Colonic mucosa (tissue), 4 donors: ENCODE results near the gene POLQ. TPM values are rescaled to one million over a fixed set of nuclear protein-coding genes. Genes with fewer than 3 reads are reported as not detected.

Experiments
- DNase-seq: peaks from one replicate; pipeline ENCODE4 v3.0.0-alpha.2; 2020
- H3K27ac ChIP-seq: fragments of 200-600 bp; one replicate; pipeline ENCODE4 v1.8.0; 2021
- H3K27me3 ChIP-seq: fragments of 200-600 bp; one replicate; pipeline ENCODE4 v1.8.0; 2021
- H3K36me3 ChIP-seq: fragments of 200-600 bp; one replicate; pipeline ENCODE4 v1.8.0; 2021
- H3K4me1 ChIP-seq: fragments of 200-600 bp; one replicate; pipeline ENCODE4 v1.8.0; 2021; ENCODE audit warnings: mild to moderate bottlenecking
- H3K4me3 ChIP-seq: fragments of 200-600 bp; one replicate; pipeline ENCODE4 v1.8.0; 2021
- H3K9ac ChIP-seq, 2 donors: one replicate each; pipeline ENCODE4 v1.7.0; 2013; ENCODE audit warnings: control low read depth in 2 of 2, low read depth in 2 of 2, low read length in 2 of 2
- H3K9me3 ChIP-seq: fragments of 200-600 bp; one replicate; pipeline ENCODE4 v1.8.0; 2021
- intact Hi-C: fragments of 100-400 bp; cut with DNase I; formaldehyde crosslinking; loops from one replicate; pipeline ENCODE4 v1.14.1; 2022
- total RNA-seq, 2 donors: library from RNA; stranded (reverse); fragmentation: NEBNext Ultra II Directional in 1 of 2; extraction: Animal tissue kit (Norgen Biotek cat#: 25700) in 1 of 2; gene quantifications; one replicate each; pipeline ENCODE4 v1.2.1, GENCODE V29; 2021
- TF ChIP-seq, protein P1 (sequence below): fragments of 200-600 bp; IDR thresholded peaks from one replicate; pipeline ENCODE4 v1.8.0; 2022; ENCODE audit warnings: antibody characterized with exemption, mild to moderate bottlenecking
- donor health status: healthy.
- donor health status: DM: no; HTN: no; CAD: no.
- donor health status: DM: no; HTN: no; CAD: no.

The POLQ gene
- total RNA-seq, 2 donors from 2014 or later: 2.9 to 12.5 TPM

DNA sequence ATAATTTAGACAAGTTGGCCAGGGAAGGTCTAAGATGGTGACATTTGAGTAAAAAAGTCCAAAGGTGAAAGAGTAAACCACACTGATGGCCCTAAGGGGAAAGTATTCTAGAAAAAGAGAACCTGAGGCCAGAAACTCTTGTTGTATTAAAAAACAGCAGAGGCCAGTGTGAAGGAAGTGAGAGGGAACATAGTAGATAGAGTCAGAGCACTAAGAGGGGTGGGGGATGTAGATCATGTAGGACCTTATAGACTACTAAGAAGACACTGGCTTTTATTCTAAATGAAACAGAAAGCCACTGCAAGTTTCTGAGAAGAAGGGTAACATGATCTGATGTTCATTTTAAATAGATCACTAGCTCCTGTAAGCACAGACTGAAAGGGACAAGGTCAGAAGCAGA, 14.5 kb downstream of the POLQ start:
- Histone ChIP-seq H3K36me3 (no peaks in the 10 kb centered on the region), H3K27ac (no peak overlapping the region), H3K4me1 (no peaks in the 10 kb centered on the region), H3K9me3 (no peaks in the 10 kb centered on the region), H3K4me3 (no peak overlapping the region), H3K27me3 (no peaks in the 10 kb centered on the region), H3K9ac (no peak overlapping the region)
- intact Hi-C loops: no loop called here
- DNase-seq: no peak
- TF ChIP-seq, protein P1, sequence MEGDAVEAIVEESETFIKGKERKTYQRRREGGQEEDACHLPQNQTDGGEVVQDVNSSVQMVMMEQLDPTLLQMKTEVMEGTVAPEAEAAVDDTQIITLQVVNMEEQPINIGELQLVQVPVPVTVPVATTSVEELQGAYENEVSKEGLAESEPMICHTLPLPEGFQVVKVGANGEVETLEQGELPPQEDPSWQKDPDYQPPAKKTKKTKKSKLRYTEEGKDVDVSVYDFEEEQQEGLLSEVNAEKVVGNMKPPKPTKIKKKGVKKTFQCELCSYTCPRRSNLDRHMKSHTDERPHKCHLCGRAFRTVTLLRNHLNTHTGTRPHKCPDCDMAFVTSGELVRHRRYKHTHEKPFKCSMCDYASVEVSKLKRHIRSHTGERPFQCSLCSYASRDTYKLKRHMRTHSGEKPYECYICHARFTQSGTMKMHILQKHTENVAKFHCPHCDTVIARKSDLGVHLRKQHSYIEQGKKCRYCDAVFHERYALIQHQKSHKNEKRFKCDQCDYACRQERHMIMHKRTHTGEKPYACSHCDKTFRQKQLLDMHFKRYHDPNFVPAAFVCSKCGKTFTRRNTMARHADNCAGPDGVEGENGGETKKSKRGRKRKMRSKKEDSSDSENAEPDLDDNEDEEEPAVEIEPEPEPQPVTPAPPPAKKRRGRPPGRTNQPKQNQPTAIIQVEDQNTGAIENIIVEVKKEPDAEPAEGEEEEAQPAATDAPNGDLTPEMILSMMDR: no peak

DNA sequence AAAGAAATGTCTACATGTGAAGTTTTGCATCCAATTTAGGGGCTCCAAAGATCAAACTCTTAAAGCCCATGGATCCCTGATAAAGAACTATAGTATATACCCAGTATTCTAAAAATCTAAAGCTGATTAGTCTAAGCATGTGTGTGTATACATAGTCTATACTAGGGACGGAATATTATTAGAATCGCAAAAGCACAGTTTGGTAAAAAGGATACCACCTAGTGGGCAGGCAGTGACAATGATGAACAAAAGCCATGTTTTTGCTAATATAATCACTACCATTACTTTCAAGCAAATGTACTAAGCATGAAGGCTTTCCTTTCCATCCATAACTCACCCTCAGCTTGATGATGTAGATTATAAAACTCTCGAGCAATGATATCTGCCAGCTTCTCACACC, 16.5 kb downstream of the POLQ start:
- no peak overlapping the region for H3K27ac ChIP-seq
- no peaks in the 10 kb centered on the region for H3K9me3 ChIP-seq
- no peak overlapping the region for H3K4me3 ChIP-seq
- TF ChIP-seq, protein P1: no peak
- DNase-seq: no peak
- intact Hi-C loops: no loop called here
- H3K27me3 ChIP-seq: no peaks in the 10 kb centered on the region
- H3K4me1 ChIP-seq: no peaks in the 10 kb centered on the region
- no peaks in the 10 kb centered on the region for H3K36me3 ChIP-seq
- H3K9ac ChIP-seq: no peak overlapping the region

DNA sequence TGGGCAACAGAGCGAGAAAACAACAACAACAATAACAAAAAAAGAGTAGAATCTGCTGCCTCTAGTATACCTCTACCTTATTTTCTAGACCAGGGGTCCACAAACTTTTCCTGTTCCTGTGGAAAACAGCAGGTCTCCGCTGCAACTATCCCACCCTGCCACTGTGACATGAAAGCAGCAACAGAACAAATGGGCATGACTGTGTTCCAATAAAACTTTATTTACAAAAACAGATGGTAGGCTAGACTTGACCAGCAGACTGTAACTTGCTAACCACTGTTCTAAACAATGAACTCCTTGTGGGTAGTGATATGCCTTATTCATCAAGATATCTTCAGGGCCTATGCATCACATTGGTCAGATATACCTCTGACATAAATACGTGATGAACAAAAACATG, 25.3 kb downstream of the POLQ start:
- TF ChIP-seq, protein P1: no peak
- no peaks in the 10 kb centered on the region for H3K4me1 ChIP-seq
- no peak for DNase-seq
- intact Hi-C loops: no loop called here
- H3K9me3 ChIP-seq: no peaks in the 10 kb centered on the region
- H3K4me3 ChIP-seq: no peak overlapping the region
- H3K9ac ChIP-seq: no peak overlapping the region
- no peaks in the 10 kb centered on the region for H3K27me3 ChIP-seq
- H3K27ac ChIP-seq: no peak overlapping the region
- H3K36me3 ChIP-seq: no peaks in the 10 kb centered on the region

DNA sequence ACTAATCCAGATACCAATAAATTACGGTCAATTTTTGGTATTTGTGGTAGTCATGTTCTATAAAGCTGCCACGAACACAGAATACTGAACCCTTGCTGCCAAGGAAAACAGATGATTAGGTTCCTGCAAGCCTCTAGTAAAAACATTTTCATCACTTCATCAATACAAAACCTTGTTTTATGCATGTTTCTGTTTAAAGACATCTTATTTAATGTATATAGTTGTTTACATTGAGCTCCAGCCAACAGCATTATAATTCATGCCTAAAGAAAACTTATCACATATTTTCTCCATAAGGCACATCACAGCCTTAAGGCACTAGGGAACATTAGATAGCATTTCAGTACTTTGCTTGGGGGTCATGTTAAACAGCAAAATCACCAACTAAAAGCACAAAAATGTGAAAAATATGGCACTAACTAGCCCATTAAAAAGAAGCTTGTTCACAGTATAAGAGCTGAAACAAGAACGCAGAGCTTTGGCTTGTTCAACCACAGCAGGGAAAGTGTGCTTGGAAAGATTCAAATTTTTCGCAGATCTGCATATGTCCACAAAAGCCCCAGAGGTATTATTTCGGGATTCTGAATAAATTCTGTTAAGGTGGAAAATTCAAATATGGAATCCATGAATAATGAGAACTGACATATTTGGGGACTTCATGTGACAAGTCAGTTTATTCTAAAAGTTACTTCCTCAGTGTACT, 27.7 kb downstream of the POLQ start:
- Histone ChIP-seq H3K27ac (no peak overlapping the region), H3K36me3 (no peaks in the 10 kb centered on the region)
- intact Hi-C loops: no loop called here

DNA sequence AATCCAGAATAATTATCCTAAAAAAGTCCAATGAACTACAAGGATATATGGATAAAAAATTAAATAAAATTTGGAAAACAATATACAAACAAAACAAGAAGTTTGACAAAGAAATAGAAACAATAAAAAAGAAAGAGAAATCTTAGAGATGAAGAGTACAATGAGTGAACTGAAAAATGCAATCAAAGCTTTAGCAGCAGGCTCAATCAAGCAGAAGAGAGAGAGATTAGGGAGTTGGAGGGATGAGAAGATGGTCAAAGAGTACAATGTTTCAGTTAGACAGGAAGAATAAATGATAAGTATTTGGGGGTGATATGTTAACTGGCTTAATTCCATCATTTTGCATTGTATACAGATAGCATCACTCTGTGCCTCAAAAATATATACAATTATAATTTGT, 29.9 kb downstream of the POLQ start:
- intact Hi-C loops: no loop called here
- no peak for DNase-seq
- no peak overlapping the region for H3K4me3 ChIP-seq
- TF ChIP-seq, protein P1: no peak
- no peaks in the 10 kb centered on the region for H3K4me1 ChIP-seq
- H3K27me3 ChIP-seq: no peaks in the 10 kb centered on the region
- no peak overlapping the region for H3K9ac ChIP-seq
- H3K27ac ChIP-seq: no peak overlapping the region
- H3K36me3 ChIP-seq: no peaks in the 10 kb centered on the region
- H3K9me3 ChIP-seq: no peaks in the 10 kb centered on the region

More for the DNA sequence above, 27.7 kb downstream of the POLQ start:
- no peaks in the 10 kb centered on the region for H3K9me3 ChIP-seq
- no peak overlapping the region for H3K9ac ChIP-seq
- no peaks in the 10 kb centered on the region for H3K4me1 ChIP-seq
- H3K27me3 ChIP-seq: no peaks in the 10 kb centered on the region
- no peak for DNase-seq
- no peak overlapping the region for H3K4me3 ChIP-seq
- TF ChIP-seq, protein P1: no peak
